HG03280 (cell line): ENCODE results near the gene AOPEP.
"Not testable (repeated sequence)": the region's sequence is repeated elsewhere in the genome, so short reads cannot be mapped to it uniquely, and the experiment has no call there.

ENCODE experiments used
- ATAC-seq: cut with Tn5 transposase; IDR thresholded peaks from one replicate; pipeline ENCODE4 v1.9.1; 2021; ENCODE audit warnings: mild to moderate bottlenecking, moderate library complexity; ENCODE audit not compliant: unreplicated experiment

Gene AOPEP

GRCh38 chr9:94867281-94867841 lies 140.9 kb downstream of the AOPEP start:
- ATAC-seq = no peak

DNA sequence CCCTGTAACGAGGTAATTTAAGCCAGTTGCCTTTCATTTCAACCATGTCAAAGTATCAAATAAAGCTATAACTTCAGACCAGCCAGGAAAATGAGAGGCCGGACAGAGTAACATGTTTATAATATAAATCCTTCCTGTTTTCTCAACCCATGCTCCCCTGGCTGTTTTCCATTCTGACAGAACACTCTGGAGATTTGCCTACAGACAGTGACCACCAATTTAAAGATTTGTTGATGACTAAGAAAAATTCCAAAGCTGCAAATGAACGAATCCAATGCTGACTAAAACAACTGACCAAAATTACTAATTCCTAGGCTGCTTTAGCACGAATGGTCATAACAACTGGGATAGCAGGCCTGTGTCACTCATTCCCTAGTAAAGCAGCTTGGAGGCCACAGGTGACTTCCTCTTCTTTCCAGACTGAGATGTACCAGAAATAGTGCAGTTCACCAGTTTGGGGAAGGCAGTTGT lies 141.4 kb downstream of the AOPEP start:
- ATAC-seq = no peak

GRCh38 chr9:94868464-94868863 lies 142.0 kb downstream of the AOPEP start:
- ATAC-seq = no peak

GRCh38 chr9:94869415-94869843 lies 142.9 kb downstream of the AOPEP start:
- ATAC-seq = no peak

- no peak for ATAC-seq
Measured at GRCh38 chr9:94870465-94870792, 143.9 kb downstream of the AOPEP start.

GRCh38 chr9:94870793-94871558 lies 144.5 kb downstream of the AOPEP start:
- no peak for ATAC-seq

- ATAC-seq = no peak
Measured at GRCh38 chr9:94872083-94872833, 145.8 kb downstream of the AOPEP start.

GRCh38 chr9:94872891-94873511 lies 146.5 kb downstream of the AOPEP start:
- no peak for ATAC-seq

- ATAC-seq = no peak
Measured at GRCh38 chr9:94874316-94874715, 147.8 kb downstream of the AOPEP start.

DNA sequence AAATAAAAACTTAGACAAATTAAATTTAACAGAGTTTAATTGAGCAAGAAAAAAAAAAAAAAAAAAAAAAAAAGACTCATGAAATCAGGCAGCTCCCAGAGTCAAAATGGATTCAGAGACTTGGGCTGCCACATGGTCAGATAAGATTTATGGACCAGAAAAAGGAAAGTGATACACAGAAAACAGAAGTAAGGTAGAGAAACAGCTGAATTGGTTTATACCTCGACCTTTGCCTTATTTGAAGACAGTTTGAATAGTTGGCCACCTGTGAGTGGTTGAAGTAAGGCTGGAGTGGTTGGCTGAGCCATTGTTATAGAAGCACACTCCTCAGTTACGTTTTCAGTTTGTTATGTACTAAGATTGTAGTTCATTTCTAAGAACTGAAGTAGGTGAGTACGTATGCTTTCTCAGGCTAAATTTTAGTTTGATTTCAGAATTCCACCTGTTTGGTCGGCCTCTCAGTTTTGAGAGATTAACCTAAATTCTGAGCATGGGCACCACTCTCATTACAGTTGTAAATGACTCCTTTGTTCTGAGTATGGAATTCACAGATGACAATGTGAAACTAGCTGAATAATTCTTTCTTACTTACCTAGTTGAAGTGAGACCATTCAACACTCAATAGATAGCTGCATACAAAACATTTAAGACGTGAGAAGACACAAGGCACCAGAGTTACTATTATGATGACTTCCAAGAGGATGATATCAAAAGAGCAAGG lies 149.0 kb downstream of the AOPEP start:
- peak; percentile 86 for ATAC-seq

DNA sequence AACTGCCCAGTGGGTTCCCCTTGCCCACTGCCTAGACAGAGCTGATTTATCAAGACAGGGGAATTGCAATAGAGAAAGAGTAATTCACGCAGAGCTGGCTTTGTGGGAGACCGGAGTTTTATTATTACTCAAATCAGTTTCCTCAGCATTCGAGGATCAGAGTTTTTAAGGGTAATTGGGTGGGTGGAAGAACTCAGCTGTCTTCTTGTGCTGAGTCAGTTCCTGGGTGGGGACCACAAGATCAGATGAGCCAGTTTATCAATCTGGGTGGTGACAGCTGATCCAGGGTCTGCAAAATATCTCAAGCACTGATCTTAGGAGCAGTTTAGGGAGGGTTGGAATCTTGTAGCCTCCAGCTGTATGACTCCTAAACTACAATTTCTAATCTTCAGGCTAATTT lies 152.3 kb downstream of the AOPEP start:
- not testable (repeated sequence) for ATAC-seq

- ATAC-seq = no peak
Measured at GRCh38 chr9:94879230-94879629, 152.7 kb downstream of the AOPEP start.

- no peak for ATAC-seq
Measured at GRCh38 chr9:94881023-94881422, 154.5 kb downstream of the AOPEP start.

DNA sequence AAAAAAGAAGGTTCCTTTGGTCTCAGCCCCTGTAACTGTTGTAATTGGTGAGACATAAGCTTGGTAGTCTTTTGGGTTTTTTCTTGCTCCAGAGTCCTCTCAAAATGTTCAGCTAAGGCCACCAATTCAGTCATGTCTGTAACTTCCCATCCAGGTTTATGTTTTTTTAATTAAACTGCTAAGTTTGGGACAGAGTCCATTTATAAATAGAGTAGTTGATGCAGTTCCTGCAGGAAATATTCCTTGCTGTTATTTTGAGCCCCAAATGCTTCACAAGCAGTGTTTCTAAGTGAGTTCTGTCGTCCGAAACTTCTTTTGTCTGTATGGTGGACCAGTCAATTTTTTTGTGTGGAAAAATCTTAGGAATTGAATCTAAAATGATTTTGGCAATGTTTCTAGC lies 155.0 kb downstream of the AOPEP start:
- ATAC-seq = no peak

DNA sequence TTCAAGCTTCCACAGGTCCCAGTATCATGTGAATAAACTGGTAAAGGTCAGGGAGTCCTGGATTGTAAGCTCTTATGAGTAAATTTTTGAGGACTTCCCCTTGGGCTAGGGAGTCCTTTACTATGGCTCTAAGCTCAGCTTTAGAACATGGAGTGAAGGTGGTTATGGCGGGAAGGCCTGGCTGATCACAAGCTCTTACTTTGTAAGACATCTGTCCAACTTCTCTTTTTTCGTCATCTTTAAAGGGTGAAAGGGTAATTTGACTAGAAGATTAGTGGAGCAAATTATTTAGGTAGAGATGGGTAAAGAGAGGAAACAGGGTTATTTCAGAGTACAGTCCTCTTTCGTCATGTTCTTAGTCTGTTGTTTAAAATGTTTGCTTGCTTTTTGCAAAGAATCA lies 155.4 kb downstream of the AOPEP start:
- no peak for ATAC-seq

- no peak for ATAC-seq
Measured at GRCh38 chr9:94882966-94883641, 156.6 kb downstream of the AOPEP start.

DNA sequence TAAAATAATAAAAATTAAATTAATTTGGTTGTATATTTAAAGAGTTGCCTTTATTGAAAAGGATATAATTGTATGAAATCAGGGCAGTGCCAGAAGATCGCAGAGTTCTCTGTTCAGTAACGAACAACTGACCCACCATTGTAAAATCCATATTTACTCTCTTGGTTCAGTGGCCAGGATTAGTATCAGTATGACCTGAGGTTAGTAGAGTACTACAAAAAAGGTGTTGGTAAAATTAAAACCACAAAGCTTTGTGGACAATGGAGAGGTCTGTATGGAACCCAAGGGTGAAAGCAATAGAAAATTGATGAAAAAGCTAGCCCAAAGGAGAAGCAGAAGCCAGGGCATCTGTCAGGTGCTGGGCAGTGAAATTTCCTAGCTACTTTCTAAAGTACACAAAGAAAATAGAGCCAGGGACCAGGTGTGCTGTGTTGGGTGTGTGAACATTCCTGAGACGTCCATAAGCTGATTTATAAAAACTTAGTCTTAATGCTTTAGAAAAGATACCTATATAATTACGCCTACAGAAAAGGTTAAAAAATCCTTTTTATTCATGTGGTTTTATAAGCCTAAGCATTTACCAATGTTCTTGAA lies 159.5 kb downstream of the AOPEP start:
- no peak for ATAC-seq

DNA sequence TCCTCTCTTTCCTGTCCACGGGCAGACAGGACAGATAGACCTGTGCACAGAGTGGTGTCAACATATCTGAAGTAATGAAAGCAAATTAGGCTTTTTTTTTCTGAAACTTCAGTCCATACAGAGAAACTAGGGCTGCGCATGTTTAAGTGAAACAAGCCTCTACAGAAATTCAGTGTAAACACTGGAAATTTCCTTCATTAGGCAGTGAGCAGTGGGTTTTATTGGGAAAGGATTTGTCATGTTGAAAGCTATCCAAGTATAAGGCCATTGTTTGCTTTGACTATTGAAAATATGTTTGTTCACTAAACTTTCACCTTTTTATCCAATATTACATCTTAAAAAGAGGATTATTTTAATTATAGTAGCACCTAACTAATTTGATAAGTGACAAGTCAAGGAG lies 161.2 kb downstream of the AOPEP start:
- no peak for ATAC-seq

GRCh38 chr9:94888775-94889174 lies 162.3 kb downstream of the AOPEP start:
- no peak for ATAC-seq

- no peak for ATAC-seq
Measured at GRCh38 chr9:94889628-94890027, 163.1 kb downstream of the AOPEP start.
